ENCODE data around the gene PIK3AP1.
A peak's percentile ranks its signal among the peaks of the same experiment; 100 is the strongest.

PIK3AP1 gene

DNA sequence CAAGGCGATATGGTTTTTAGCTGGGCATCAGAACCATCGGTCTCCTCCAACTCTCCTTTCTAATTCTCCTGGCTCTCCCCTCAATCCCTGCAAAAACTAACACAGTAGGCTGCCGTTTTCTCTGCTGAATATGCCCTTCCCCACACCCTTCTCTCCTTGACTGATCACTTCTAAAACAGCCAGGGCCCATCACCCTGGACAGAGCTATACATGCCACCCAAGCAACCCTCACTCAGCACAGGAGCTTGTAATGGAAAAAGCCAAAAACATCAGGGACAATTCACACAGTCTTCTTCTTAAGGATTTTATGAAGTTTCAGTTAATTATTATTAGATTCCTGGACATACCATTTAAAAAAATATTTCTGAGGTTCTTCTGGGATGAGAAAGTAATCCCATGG lies 61.5 kb downstream of the PIK3AP1 start:
- no peak for TF ChIP-seq CTCF (IDR thresholded peaks at IDR 0.05; ENCODE audit: extremely low read depth, insufficient read depth, missing control alignments)
- no peak for DNase-seq (ENCODE audit: low spot score)
- in situ Hi-C loops (cut with MboI; ENCODE audit: low pct_unique_long_range_greater_than_20kb, low sequenced_read_pairs, unreplicated experiment): no loop called here

- in situ Hi-C loops (cut with MboI; ENCODE audit: low pct_unique_long_range_greater_than_20kb, low sequenced_read_pairs, unreplicated experiment): no loop called here
- no peak for DNase-seq (ENCODE audit: low spot score)
- TF ChIP-seq CTCF (IDR thresholded peaks at IDR 0.05; ENCODE audit: extremely low read depth, insufficient read depth, missing control alignments): no peak
Measured at GRCh38 chr10:96657385-96657784, 62.9 kb downstream of the PIK3AP1 start.

DNA sequence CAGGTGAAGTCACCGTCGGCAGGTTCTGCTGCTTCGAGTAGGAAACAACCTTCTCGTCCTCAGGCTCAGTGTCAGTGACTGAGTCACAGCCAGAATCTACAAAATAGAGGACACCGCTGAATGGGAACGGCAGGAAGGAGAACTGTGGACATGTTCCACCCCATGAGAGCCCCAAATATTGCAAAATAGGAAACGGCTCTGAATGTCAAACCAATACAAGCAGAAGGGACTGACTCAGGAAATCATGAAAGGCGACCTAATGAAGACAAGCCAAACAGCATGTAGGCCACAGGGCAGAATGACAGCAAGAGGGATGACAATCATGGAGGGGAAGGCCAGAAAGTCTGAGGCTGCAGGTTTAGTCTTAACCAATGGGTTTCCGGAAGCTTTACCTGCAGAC lies 63.5 kb downstream of the PIK3AP1 start:
- no peak for DNase-seq (ENCODE audit: low spot score)
- no peak for TF ChIP-seq CTCF (IDR thresholded peaks at IDR 0.05; ENCODE audit: extremely low read depth, insufficient read depth, missing control alignments)
- in situ Hi-C loops (cut with MboI; ENCODE audit: low pct_unique_long_range_greater_than_20kb, low sequenced_read_pairs, unreplicated experiment): no loop called here

GRCh38 chr10:96656198-96656577 lies 64.1 kb downstream of the PIK3AP1 start:
- no peak for DNase-seq (ENCODE audit: low spot score)
- no peak for TF ChIP-seq CTCF (IDR thresholded peaks at IDR 0.05; ENCODE audit: extremely low read depth, insufficient read depth, missing control alignments)
- in situ Hi-C loops (cut with MboI; ENCODE audit: low pct_unique_long_range_greater_than_20kb, low sequenced_read_pairs, unreplicated experiment): no loop called here

DNA sequence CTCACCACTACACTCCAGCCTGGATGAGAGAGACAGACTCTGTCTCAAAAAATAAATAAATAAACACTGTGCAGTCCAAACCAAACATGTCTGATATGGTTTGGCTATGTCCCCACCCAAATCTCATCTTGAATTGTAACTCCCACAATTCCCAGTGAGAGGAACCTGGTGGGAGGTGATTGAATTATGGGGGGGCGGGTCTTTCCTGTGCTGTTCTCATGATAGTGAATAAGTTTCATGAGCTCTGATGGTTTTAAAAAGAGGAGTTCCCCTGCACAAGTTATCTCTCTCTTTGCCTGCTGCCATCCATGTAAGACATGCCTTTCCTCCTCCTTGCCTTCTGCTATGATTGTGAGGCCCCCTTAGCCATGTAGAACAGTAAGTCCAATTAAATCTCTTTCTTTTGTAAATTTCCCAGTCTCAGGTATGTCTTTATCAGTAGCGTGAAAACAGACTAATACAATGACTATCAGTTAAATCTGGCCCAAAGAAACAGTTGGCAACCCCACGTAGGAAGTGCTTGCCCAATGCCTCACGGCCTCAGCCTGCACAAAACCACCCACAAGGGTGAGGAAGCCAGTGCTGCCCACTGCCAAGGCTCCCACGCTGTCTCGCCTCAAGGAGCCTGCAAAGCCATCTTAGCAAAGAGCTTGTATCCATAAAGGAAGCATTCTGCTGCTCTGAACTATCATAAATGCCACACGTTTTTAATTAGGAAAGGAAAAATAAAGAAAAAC lies 64.7 kb downstream of the PIK3AP1 start:
- TF ChIP-seq CTCF (IDR thresholded peaks at IDR 0.05; ENCODE audit: extremely low read depth, insufficient read depth, missing control alignments): no peak
- DNase-seq (ENCODE audit: low spot score): no peak
- in situ Hi-C loops (cut with MboI; ENCODE audit: low pct_unique_long_range_greater_than_20kb, low sequenced_read_pairs, unreplicated experiment): no loop called here

DNA sequence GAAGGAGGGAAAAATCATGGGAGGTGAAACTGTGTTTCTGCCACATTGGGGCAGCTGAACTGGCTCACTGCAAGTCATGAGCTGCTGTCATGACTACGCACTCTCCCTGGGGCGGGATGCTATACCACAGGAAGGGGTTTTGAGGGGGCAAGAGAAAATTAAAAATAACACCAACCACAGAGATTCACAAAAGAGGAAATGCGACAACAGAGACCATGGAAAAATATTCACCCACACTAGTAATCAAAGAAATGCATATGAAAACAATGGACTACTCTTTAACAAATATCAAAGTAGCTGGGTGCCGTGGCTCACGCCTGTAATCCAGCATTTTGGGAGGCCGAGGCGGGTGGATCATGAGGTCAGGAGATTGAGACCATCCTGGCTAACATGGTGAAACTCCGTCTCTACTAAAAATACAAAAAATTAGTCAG lies 68.3 kb downstream of the PIK3AP1 start:
- DNase-seq (ENCODE audit: low spot score): peak; percentile 45
- in situ Hi-C loops (cut with MboI; ENCODE audit: low pct_unique_long_range_greater_than_20kb, low sequenced_read_pairs, unreplicated experiment): loop anchor here (5.0 kb wide), 1 partner anchor 65 kb away; no protein-coding TSS in a partner anchor
- TF ChIP-seq CTCF (IDR thresholded peaks at IDR 0.05; ENCODE audit: extremely low read depth, insufficient read depth, missing control alignments): no peak

Data from GM13977 (cell line).